OCI-LY1 (cell line): ENCODE results near the gene PVR.
"Not testable (repeated sequence)": the region's sequence is repeated elsewhere in the genome, so short reads cannot be mapped to it uniquely, and the experiment has no call there.

ENCODE experiments used
- H2AFZ ChIP-seq: fragments of 200-600 bp; sonication (generic), shearing (Covaris generic); 2 replicates; pipeline ENCODE4 v1.6.0; 2014; ENCODE audit warnings: antibody characterized with exemption, mild to moderate bottlenecking, low read length
- H3F3A ChIP-seq: fragments of 200-600 bp; sonication (generic), shearing (Covaris generic); 2 replicates; pipeline ENCODE4 v1.6.0; 2014; ENCODE audit warnings: mild to moderate bottlenecking, antibody characterized with exemption, low read length, moderate library complexity; ENCODE audit not compliant: insufficient read depth
- H3K27ac ChIP-seq: fragments of 200-600 bp; sonication (generic); 2 replicates; pipeline ENCODE4 v1.5.1; 2014; ENCODE audit warnings: low read length, mixed run types, mild to moderate bottlenecking, low read depth; ENCODE audit not compliant: poor library complexity, severe bottlenecking
- H3K27me3 ChIP-seq: fragments of 200-600 bp; sonication (generic); 2 replicates; pipeline ENCODE4 v1.6.0; 2014; ENCODE audit warnings: antibody characterized with exemption, mild to moderate bottlenecking, low read length, moderate library complexity; ENCODE audit not compliant: insufficient read depth
- H3K36me3 ChIP-seq: fragments of 200-600 bp; sonication (generic); 2 replicates; pipeline ENCODE4 v1.6.1; 2014; ENCODE audit warnings: mild to moderate bottlenecking, antibody characterized with exemption, low read length, moderate library complexity, mixed read lengths; ENCODE audit not compliant: insufficient read depth
- H3K4me1 ChIP-seq: fragments of 200-600 bp; sonication (generic); 2 replicates; pipeline ENCODE4 v1.5.1; 2014; ENCODE audit warnings: mild to moderate bottlenecking, low read length, moderate library complexity; ENCODE audit not compliant: insufficient read depth, severe bottlenecking
- H3K4me2 ChIP-seq: fragments of 200-600 bp; sonication (generic), shearing (Covaris generic); 2 replicates; pipeline ENCODE4 v1.6.1; 2014; ENCODE audit warnings: low read length
- H3K4me3 ChIP-seq: fragments of 200-600 bp; sonication (generic); 2 replicates; pipeline ENCODE4 v1.5.1; 2014; ENCODE audit warnings: low read length, low read depth, mild to moderate bottlenecking, mixed read lengths; ENCODE audit not compliant: poor library complexity, severe bottlenecking
- H3K79me2 ChIP-seq: fragments of 200-600 bp; shearing (Covaris generic); 2 replicates; pipeline ENCODE4 v1.6.1; 2016; ENCODE audit warnings: mixed run types, low read length, mixed read lengths; ENCODE audit not compliant: insufficient read depth
- H3K9ac ChIP-seq: fragments of 200-600 bp; sonication (generic), shearing (Covaris generic); 2 replicates; pipeline ENCODE4 v1.6.1; 2014; ENCODE audit warnings: mild to moderate bottlenecking, low read length, mixed read lengths
- H3K9me2 ChIP-seq: fragments of 200-600 bp; sonication (generic), shearing (Covaris generic); 2 replicates; pipeline ENCODE4 v1.6.1; 2014; ENCODE audit warnings: low read depth, mild to moderate bottlenecking, low read length, mixed read lengths
- H3K9me3 ChIP-seq: fragments of 200-600 bp; shearing (Covaris generic); 2 replicates; pipeline ENCODE4 v1.6.1; 2014; ENCODE audit warnings: low read length, mixed read lengths
- H4K20me1 ChIP-seq: fragments of 200-600 bp; sonication (generic), shearing (Covaris generic); 2 replicates; pipeline ENCODE4 v1.6.0; 2016; ENCODE audit warnings: mild to moderate bottlenecking, low read length; ENCODE audit not compliant: insufficient read depth
- EZH2 ChIP-seq: fragments of 200-600 bp; sonication (generic), shearing (Covaris generic); IDR thresholded peaks from 2 replicates; pipeline ENCODE4 v1.8.0; 2017; ENCODE audit warnings: borderline replicate concordance, mixed run types, mild to moderate bottlenecking, antibody characterized with exemption, low read length, moderate library complexity, mixed read lengths
- TF ChIP-seq, protein P1 (sequence below): fragments of 200-600 bp; sonication (generic), shearing (Covaris generic); IDR thresholded peaks from 2 replicates; pipeline ENCODE4 v1.5.1; 2017; ENCODE audit warnings: mild to moderate bottlenecking, antibody characterized with exemption, low read length, moderate library complexity, mixed read lengths

The PVR gene

DNA sequence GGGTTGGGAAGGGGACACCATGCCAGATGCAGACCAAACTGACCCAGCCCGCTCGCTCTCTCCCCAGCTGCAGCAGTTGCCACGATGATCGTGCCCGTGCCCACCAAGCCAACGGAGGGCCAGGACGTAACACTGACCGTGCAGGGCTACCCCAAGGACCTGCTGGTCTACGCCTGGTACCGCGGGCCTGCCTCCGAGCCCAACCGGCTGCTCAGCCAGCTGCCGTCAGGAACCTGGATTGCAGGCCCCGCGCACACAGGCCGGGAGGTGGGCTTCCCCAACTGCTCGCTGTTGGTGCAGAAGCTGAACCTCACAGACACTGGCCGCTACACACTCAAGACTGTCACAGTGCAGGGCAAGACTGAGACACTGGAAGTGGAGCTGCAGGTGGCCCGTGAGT lies 64.1 kb downstream of the PVR start:
- no peaks in the 10 kb centered on the region for H3F3A ChIP-seq

DNA sequence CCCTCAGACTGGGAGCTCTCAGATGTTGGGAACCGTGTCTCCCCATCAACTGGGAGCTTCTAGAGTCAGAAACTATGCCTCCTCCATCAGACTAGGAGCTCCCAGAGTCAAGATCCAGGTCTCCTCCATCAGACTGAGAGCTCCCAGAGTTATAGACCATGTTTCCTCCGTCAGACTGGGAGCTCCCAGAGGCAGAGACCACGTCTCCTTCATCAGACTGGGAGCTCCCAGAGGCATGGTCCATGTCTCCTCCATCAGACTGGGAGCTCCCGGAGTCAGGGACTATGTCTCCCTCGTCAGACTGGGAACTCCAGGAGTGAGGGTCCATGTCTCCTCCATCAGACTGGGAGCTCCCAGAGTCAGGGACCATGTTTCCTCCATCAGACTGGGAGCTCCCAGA lies 65.2 kb downstream of the PVR start:
- Histone ChIP-seq H3K4me1 (no peaks in the 10 kb centered on the region), H3K36me3 (no peaks in the 10 kb centered on the region), H2AFZ (no peak overlapping the region), H3K9me2 (no peaks in the 10 kb centered on the region), H3K4me3 (no peak overlapping the region), H3K27me3 (no peaks in the 10 kb centered on the region), H3K27ac (no peak overlapping the region), H3K79me2 (no peaks in the 10 kb centered on the region), H3K9ac (no peak overlapping the region), H3K9me3 (no peaks in the 10 kb centered on the region), H4K20me1 (no peaks in the 10 kb centered on the region), H3F3A (no peaks in the 10 kb centered on the region), H3K4me2 (no peak overlapping the region)
- TF ChIP-seq, protein P1, sequence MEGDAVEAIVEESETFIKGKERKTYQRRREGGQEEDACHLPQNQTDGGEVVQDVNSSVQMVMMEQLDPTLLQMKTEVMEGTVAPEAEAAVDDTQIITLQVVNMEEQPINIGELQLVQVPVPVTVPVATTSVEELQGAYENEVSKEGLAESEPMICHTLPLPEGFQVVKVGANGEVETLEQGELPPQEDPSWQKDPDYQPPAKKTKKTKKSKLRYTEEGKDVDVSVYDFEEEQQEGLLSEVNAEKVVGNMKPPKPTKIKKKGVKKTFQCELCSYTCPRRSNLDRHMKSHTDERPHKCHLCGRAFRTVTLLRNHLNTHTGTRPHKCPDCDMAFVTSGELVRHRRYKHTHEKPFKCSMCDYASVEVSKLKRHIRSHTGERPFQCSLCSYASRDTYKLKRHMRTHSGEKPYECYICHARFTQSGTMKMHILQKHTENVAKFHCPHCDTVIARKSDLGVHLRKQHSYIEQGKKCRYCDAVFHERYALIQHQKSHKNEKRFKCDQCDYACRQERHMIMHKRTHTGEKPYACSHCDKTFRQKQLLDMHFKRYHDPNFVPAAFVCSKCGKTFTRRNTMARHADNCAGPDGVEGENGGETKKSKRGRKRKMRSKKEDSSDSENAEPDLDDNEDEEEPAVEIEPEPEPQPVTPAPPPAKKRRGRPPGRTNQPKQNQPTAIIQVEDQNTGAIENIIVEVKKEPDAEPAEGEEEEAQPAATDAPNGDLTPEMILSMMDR, result no peak
- TF ChIP-seq EZH2, result no peak

More for the DNA sequence above, 64.1 kb downstream of the PVR start:
- H3K9ac ChIP-seq, result no peak overlapping the region
- no peak overlapping the region for H3K4me2 ChIP-seq
- H3K4me1 ChIP-seq, result no peaks in the 10 kb centered on the region
- H2AFZ ChIP-seq, result no peak overlapping the region
- TF ChIP-seq EZH2, result no peak
- H3K27me3 ChIP-seq, result peaks cover 3% of the 10 kb centered on the region; the same call in 1 of the 2 replicates
- H3K27ac ChIP-seq, result no peak overlapping the region
- no peaks in the 10 kb centered on the region for H4K20me1 ChIP-seq
- H3K36me3 ChIP-seq, result no peaks in the 10 kb centered on the region
- H3K79me2 ChIP-seq, result no peaks in the 10 kb centered on the region
- H3K9me2 ChIP-seq, result no peaks in the 10 kb centered on the region
- H3K9me3 ChIP-seq, result no peaks in the 10 kb centered on the region
- no peak overlapping the region for H3K4me3 ChIP-seq

DNA sequence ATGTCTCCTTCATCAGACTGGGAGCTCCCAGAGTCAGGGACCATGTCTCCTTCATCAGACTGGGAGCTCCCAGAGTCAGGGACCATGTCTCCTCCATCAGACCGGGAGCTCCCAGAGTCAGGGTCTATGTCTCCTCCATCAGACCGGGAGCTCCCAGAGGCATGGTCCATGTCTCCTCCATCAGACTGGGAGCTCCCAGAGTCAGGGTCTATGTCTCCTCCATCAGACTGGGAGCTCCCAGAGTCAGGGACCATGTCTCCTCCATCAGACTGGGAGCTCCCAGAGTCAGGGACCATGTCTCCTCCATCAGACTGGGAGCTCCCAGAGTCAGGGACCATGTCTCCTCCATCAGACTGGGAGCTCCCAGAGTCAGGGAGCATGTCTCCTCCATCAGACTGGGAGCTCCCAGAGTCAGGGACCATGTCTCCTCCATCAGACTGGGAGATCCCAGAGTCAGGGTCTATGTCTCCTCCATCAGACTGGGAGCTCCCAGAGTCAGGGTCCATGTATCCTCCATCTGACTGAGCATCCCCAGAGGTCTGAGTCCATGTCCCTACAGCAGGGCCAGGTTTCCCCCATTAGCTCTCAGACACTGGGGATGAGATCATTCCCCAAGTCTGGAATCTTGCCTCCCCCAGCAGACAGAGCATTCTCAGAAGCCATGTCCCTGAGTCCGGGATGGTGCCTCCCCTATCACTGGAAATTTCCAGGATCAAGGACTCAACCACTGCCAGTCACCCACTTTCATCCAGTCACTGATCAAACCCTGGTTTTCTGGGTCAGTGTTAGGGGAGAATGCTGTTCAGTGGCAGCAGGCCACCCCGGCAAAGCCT lies 65.9 kb downstream of the PVR start:
- not testable (repeated sequence) for H4K20me1 ChIP-seq, H3K27ac ChIP-seq, H3F3A ChIP-seq, H2AFZ ChIP-seq, H3K9me2 ChIP-seq, H3K27me3 ChIP-seq, H3K4me1 ChIP-seq, H3K4me3 ChIP-seq, H3K4me2 ChIP-seq, H3K9me3 ChIP-seq, H3K36me3 ChIP-seq, H3K79me2 ChIP-seq, H3K9ac ChIP-seq

DNA sequence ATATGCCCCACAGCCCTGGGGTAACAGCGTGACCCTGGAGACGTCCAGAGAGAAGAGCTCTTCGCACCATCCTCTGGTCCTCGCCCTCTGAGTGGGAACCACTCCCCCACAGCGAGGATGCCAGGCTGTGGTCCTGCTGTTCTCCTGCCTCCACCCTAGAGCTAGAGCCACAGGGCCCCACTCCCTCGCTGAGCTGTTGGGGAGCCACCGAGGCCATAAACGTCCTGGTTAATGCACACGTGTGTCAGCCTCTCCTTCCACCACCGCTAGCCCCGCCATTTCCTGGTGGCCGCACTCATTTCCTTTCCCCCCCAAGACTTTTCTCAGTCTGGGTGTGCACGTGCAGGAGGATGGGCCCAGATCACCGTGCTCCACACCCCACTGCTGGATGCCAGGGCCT lies 66.8 kb downstream of the PVR start:
- Histone ChIP-seq H3K4me3 (no peak overlapping the region), H3K79me2 (no peaks in the 10 kb centered on the region), H3K9me2 (no peaks in the 10 kb centered on the region), H3K4me2 (no peak overlapping the region), H4K20me1 (no peaks in the 10 kb centered on the region), H2AFZ (no peak overlapping the region), H3K9me3 (peaks cover 6% of the 10 kb centered on the region), H3K27me3 (peaks cover 6% of the 10 kb centered on the region; the same call in 1 of the 2 replicates), H3K9ac (no peak overlapping the region), H3K4me1 (no peaks in the 10 kb centered on the region), H3K36me3 (no peaks in the 10 kb centered on the region; the same call in 1 of the 2 replicates), H3K27ac (no peak overlapping the region), H3F3A (no peaks in the 10 kb centered on the region)
- TF ChIP-seq EZH2, result no peak
- TF ChIP-seq, protein P1, result no peak
